Stimulated activated CD8-positive, alpha-beta memory T cell treated with anti-CD3 and anti-CD28 coated beads, Interleukin-7, amount 100 ng/mL, for 48 hours (primary cell): ENCODE results near the gene ERC2.

ENCODE experiments used
- DNase-seq, 2 donors: peaks; one replicate each; pipeline ENCODE4 v3.0.0-alpha.2; 2020; ENCODE audit warnings: low read depth in 1 of 2; ENCODE audit errors: extremely low read depth in 1 of 2

Gene ERC2

GRCh38 chr3:55639143-55639542 lies 829.1 kb downstream of the ERC2 start:
- DNase-seq: no peak

- no peak for DNase-seq
Measured at GRCh38 chr3:55637906-55638638, 830.2 kb downstream of the ERC2 start.

GRCh38 chr3:55636300-55637195 lies 831.7 kb downstream of the ERC2 start:
- no peak for DNase-seq

GRCh38 chr3:55634345-55634744 lies 833.9 kb downstream of the ERC2 start:
- DNase-seq: no peak

- no peak for DNase-seq
Measured at GRCh38 chr3:55633333-55633732, 834.9 kb downstream of the ERC2 start.

GRCh38 chr3:55631766-55632331 lies 836.4 kb downstream of the ERC2 start:
- DNase-seq: no peak

GRCh38 chr3:55630921-55631299 lies 837.4 kb downstream of the ERC2 start:
- DNase-seq: no peak

GRCh38 chr3:55630280-55630920 lies 837.9 kb downstream of the ERC2 start:
- DNase-seq: no peak

GRCh38 chr3:55629432-55629831 lies 838.8 kb downstream of the ERC2 start:
- DNase-seq: no peak

- DNase-seq: no peak
Measured at GRCh38 chr3:55626279-55626665, 842.0 kb downstream of the ERC2 start.

- no peak for DNase-seq
Measured at GRCh38 chr3:55624238-55624637, 844.0 kb downstream of the ERC2 start.

GRCh38 chr3:55623786-55624185 lies 844.5 kb downstream of the ERC2 start:
- no peak for DNase-seq

GRCh38 chr3:55622733-55623132 lies 845.5 kb downstream of the ERC2 start:
- DNase-seq: no peak

GRCh38 chr3:55622116-55622515 lies 846.2 kb downstream of the ERC2 start:
- DNase-seq: no peak

- DNase-seq: no peak
Measured at GRCh38 chr3:55621648-55622047, 846.6 kb downstream of the ERC2 start.

- DNase-seq: no peak
Measured at GRCh38 chr3:55621026-55621422, 847.2 kb downstream of the ERC2 start.

GRCh38 chr3:55620351-55621025 lies 847.8 kb downstream of the ERC2 start:
- DNase-seq: no peak

- DNase-seq: no peak
Measured at GRCh38 chr3:55619046-55619808, 849.0 kb downstream of the ERC2 start.

- DNase-seq: no peak
Measured at GRCh38 chr3:55617385-55617784, 850.9 kb downstream of the ERC2 start.

GRCh38 chr3:55616803-55617202 lies 851.5 kb downstream of the ERC2 start:
- DNase-seq: no peak
